Measurements from ENCODE around the gene KRTAP10-7.
"Not testable (repeated sequence)": the region's sequence is repeated elsewhere in the genome, so short reads cannot be mapped to it uniquely, and the experiment has no call there.

The KRTAP10-7 gene

GRCh38 chr21:44571844-44572782 is 28.3 kb upstream of the KRTAP10-7 start:
- no peak for DNase-seq (ENCODE audit: low read depth, low spot score)

- no peak for DNase-seq (ENCODE audit: low read depth, low spot score)
Observed at GRCh38 chr21:44572959-44573583, 27.3 kb upstream of the KRTAP10-7 start.

GRCh38 chr21:44573630-44574456 is 26.6 kb upstream of the KRTAP10-7 start, which contains the start of gene KRTAP10-4:
TSS of gene KRTAP10-4 (plus strand) at chr21:44573729. CDS start at chr21:44573759, 30 bp downstream.
- DNase-seq (ENCODE audit: low read depth, low spot score) = not testable (repeated sequence)

GRCh38 chr21:44574457-44575306 is 25.7 kb upstream of the KRTAP10-7 start:
- peak; percentile 33 for DNase-seq (ENCODE audit: low read depth, low spot score)

GRCh38 chr21:44575307-44576024 is 24.9 kb upstream of the KRTAP10-7 start:
- DNase-seq (ENCODE audit: low read depth, low spot score) = no peak

GRCh38 chr21:44576025-44576420 is 24.4 kb upstream of the KRTAP10-7 start:
- no peak for DNase-seq (ENCODE audit: low read depth, low spot score)

GRCh38 chr21:44578371-44579055 is 21.9 kb upstream of the KRTAP10-7 start:
- DNase-seq (ENCODE audit: low read depth, low spot score) = no peak

GRCh38 chr21:44579056-44579832 is 21.2 kb upstream of the KRTAP10-7 start:
- DNase-seq (ENCODE audit: low read depth, low spot score) = no peak

GRCh38 chr21:44579833-44580144 is 20.6 kb upstream of the KRTAP10-7 start:
- no peak for DNase-seq (ENCODE audit: low read depth, low spot score)

- not testable (repeated sequence) for DNase-seq (ENCODE audit: low read depth, low spot score)
Observed at GRCh38 chr21:44580231-44580821, 20.1 kb upstream of the KRTAP10-7 start, which contains the start of gene KRTAP10-5. TSS of gene KRTAP10-5 (minus strand) at chr21:44580604. CDS start at chr21:44580578, 26 bp downstream.

GRCh38 chr21:44581158-44581557 is 19.2 kb upstream of the KRTAP10-7 start:
- no peak for DNase-seq (ENCODE audit: low read depth, low spot score)

- no peak for DNase-seq (ENCODE audit: low read depth, low spot score)
Observed at GRCh38 chr21:44582055-44582454, 18.3 kb upstream of the KRTAP10-7 start.

GRCh38 chr21:44583089-44583799 is 17.2 kb upstream of the KRTAP10-7 start:
- peak; percentile 63 for DNase-seq (ENCODE audit: low read depth, low spot score)

- no peak for DNase-seq (ENCODE audit: low read depth, low spot score)
Observed at GRCh38 chr21:44583800-44584147, 16.6 kb upstream of the KRTAP10-7 start.

- DNase-seq (ENCODE audit: low read depth, low spot score) = no peak
Observed at GRCh38 chr21:44585892-44586291, 14.5 kb upstream of the KRTAP10-7 start.

GRCh38 chr21:44589094-44589493 is 11.3 kb upstream of the KRTAP10-7 start:
- DNase-seq (ENCODE audit: low read depth, low spot score) = no peak

- DNase-seq (ENCODE audit: low read depth, low spot score) = no peak
Observed at GRCh38 chr21:44589586-44590305, 10.7 kb upstream of the KRTAP10-7 start.

All from ELF-1 (cell line).